CD14-positive monocyte (primary cell): ENCODE measurements around the gene PARP12. TPM values are rescaled to one million over a fixed set of nuclear protein-coding genes. Genes with fewer than 3 reads are reported as not detected.
A peak's percentile ranks its signal among the peaks of the same experiment; 100 is the strongest.

Experiments
- DNase-seq, 3 donors: peaks; one replicate each; pipeline ENCODE4 v3.0.0-alpha.2; 2011 to 2022
- H2AFZ ChIP-seq: 2 replicates; pipeline ENCODE4 v1.6.0; 2012; ENCODE audit warnings: mild to moderate bottlenecking, low read depth, low read length, inconsistent platforms; ENCODE audit not compliant: insufficient read depth, poor library complexity, severe bottlenecking
- H3K27ac ChIP-seq, 2 donors: 1 replicate in 1 of 2; 2 replicates in 1 of 2; pipeline ENCODE4 v1.5.1; 2012 to 2013; ENCODE audit warnings: low read length in 2 of 2, control low read depth in 1 of 2, inconsistent platforms in 1 of 2, low read depth in 1 of 2, mild to moderate bottlenecking in 1 of 2
- H3K27me3 ChIP-seq, 2 donors: one replicate each; pipeline versions ENCODE4 v1.6.0 to v1.6.1; 2011 to 2013; ENCODE audit warnings: low read length in 2 of 2; ENCODE audit not compliant: control insufficient read depth in 2 of 2, insufficient read depth in 2 of 2
- H3K36me3 ChIP-seq, 2 donors: replicated peaks in 1 of 2; 1 replicate in 1 of 2; 2 replicates in 1 of 2; pipeline versions ENCODE4 v1.5.1 to v1.6.1; 2012 to 2013; ENCODE audit warnings: low read length in 2 of 2, control low read depth in 1 of 2, inconsistent platforms in 1 of 2, mild to moderate bottlenecking in 1 of 2; ENCODE audit not compliant: insufficient read depth in 2 of 2, control insufficient read depth in 1 of 2
- H3K4me1 ChIP-seq, 2 donors: 1 replicate in 1 of 2; 2 replicates in 1 of 2; pipeline versions ENCODE4 v1.5.1 to v1.6.1; 2012 to 2013; ENCODE audit warnings: low read length in 2 of 2, control low read depth in 1 of 2, inconsistent platforms in 1 of 2, mild to moderate bottlenecking in 1 of 2, moderate library complexity in 1 of 2; ENCODE audit not compliant: insufficient read depth in 2 of 2, control insufficient read depth in 1 of 2
- H3K4me2 ChIP-seq: replicated peaks from 2 replicates; pipeline ENCODE3; 2012; ENCODE audit warnings: low read length, moderate library complexity, mild to moderate bottlenecking; ENCODE audit not compliant: poor library complexity, severe bottlenecking; ENCODE audit errors: extremely low read depth
- H3K4me3 ChIP-seq, 3 experiments: fragments of 200-600 bp in 1 of 3; sonication (generic) in 1 of 3; replicated peaks in 1 of 3; 1 replicate in 2 of 3; 2 replicates in 1 of 3; pipeline ENCODE4 v1.5.1; 2011 to 2013; ENCODE audit warnings: low read length in 3 of 3, mild to moderate bottlenecking in 3 of 3, control low read depth in 2 of 3, low read depth in 2 of 3, inconsistent platforms in 1 of 3, moderate library complexity in 1 of 3
- H3K79me2 ChIP-seq: 2 replicates; pipeline ENCODE4 v1.6.0; 2012; ENCODE audit warnings: mild to moderate bottlenecking, control low read depth, inconsistent platforms, low read length, moderate library complexity; ENCODE audit not compliant: insufficient read depth
- H3K9ac ChIP-seq: 2 replicates; pipeline ENCODE4 v1.6.0; 2017; ENCODE audit warnings: low read length, mild to moderate bottlenecking; ENCODE audit not compliant: insufficient read depth, poor library complexity, severe bottlenecking
- H3K9me3 ChIP-seq, 2 donors: replicated peaks in 1 of 2; 1 replicate in 1 of 2; 2 replicates in 1 of 2; pipeline versions ENCODE4 v1.5.1 to v1.6.1; 2012 to 2013; ENCODE audit warnings: low read length in 2 of 2, control low read depth in 1 of 2; ENCODE audit not compliant: control insufficient read depth in 1 of 2, insufficient read depth in 1 of 2
- H4K20me1 ChIP-seq: 2 replicates; pipeline ENCODE4 v1.6.0; 2012; ENCODE audit warnings: mild to moderate bottlenecking, low read length, control low read depth, moderate library complexity; ENCODE audit not compliant: insufficient read depth
- H3K27ac Mint-ChIP-seq, 7 donors: one replicate each; pipeline ENCODE4 v1.8.0; 2020; ENCODE audit warnings: mild to moderate bottlenecking in 7 of 7, mixed read lengths in 7 of 7, moderate library complexity in 6 of 7, inconsistent platforms in 2 of 7
- H3K27me3 Mint-ChIP-seq, 3 donors: one replicate each; pipeline ENCODE4 v1.8.0; 2021 to 2022; ENCODE audit warnings: low read depth in 3 of 3, mild to moderate bottlenecking in 3 of 3, mixed read lengths in 3 of 3, moderate library complexity in 3 of 3, inconsistent platforms in 1 of 3
- H3K36me3 Mint-ChIP-seq, 2 donors: one replicate each; pipeline ENCODE4 v1.8.0; 2020; ENCODE audit warnings: mixed read lengths in 2 of 2, inconsistent platforms in 1 of 2, mild to moderate bottlenecking in 1 of 2
- H3K4me1 Mint-ChIP-seq: one replicate; pipeline ENCODE4 v1.8.0; 2020; ENCODE audit warnings: mild to moderate bottlenecking, mixed read lengths
- H3K4me3 Mint-ChIP-seq, 2 donors: one replicate each; pipeline ENCODE4 v1.8.0; 2020; ENCODE audit warnings: mild to moderate bottlenecking in 2 of 2, mixed read lengths in 2 of 2, moderate library complexity in 1 of 2
- H3K9me3 Mint-ChIP-seq, 7 donors: one replicate each; pipeline ENCODE4 v1.8.0; 2020 to 2022; ENCODE audit warnings: mixed read lengths in 7 of 7, mild to moderate bottlenecking in 6 of 7, moderate library complexity in 6 of 7, inconsistent platforms in 2 of 7
- CTCF ChIP-seq: fragments of 200-600 bp; IDR thresholded peaks from one replicate; pipeline ENCODE4 v1.8.0; 2022; ENCODE audit warnings: antibody characterized with exemption, mild to moderate bottlenecking
- WGBS: methylation state at CpG from one replicate; pipeline ENCODE4 v1.1.5; 2013; ENCODE audit warnings: missing lambda C conversion rate; ENCODE audit not compliant: insufficient coverage; 5-methylcytosine and 5-hydroxymethylcytosine counted together
- intact Hi-C, 2 donors: fragments of 100-400 bp; cut with micrococcal nuclease; formaldehyde crosslinking; loops; one replicate each; pipeline versions ENCODE4 v1.15.0 to v1.15.1; 2023
- polyA plus RNA-seq, 3 donors: library from polyadenylated mRNA; depleted of rRNA in 1 of 3; unstranded in 2 of 3; stranded (reverse) in 1 of 3; fragments of 300-500 nt in 2 of 3; fragments of >200 nt in 1 of 3; fragmentation: Illumina TruSeq in 2 of 3; gene quantifications; 1 replicate in 2 of 3; 2 replicates in 1 of 3; pipeline ENCODE4 v1.2.3, GENCODE V29; 2012 to 2021

The PARP12 gene
- polyA plus RNA-seq, 3 donors = 16.7 to 116 (median 37.8) TPM

DNA sequence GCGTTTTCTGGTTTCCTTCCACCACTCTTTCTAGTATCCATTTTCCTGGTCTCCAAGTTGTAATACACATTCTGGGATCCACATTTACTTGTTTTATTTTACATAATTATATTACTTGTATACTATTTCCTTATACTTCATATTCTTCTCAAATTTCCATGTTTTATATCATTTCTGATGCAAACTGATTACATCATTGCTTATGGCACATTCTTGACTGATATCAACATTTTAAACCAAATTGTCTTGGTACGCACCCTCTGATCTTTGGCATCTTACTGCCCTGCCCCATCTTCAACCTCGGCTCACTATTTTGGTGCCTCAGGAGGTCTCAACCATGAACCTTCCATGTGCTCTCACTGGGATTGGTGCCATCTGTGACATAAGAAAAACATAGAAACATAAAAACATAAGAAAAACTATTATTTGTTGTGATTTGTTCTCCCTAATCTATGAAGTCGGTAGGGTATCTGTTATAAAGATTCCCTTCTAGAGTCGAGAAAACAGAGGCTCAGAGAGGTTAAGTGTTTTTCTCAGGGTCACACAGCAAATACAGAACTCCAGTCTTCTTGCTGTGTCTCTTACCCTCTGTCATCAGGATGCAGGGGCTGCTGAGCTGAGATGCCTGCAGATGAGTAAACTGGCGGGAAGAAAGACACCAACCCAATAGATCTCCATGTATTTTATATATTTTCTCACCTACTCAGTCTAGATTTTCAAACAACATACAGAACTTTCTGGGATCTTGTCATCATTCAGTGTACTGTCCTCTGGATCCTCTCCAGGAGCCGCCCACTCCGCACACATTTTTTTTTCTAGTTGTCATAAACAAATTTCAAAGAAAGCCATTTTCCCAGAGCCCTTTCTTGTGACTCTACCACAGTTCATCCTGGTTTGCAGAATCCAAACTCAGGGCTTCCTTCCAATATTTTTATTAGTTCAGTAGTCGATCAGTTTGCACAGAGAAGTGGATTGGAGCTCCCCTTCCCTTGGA, 79.5 kb downstream of the PARP12 start:
- Histone ChIP-seq H4K20me1 (peaks cover 98% of the 10 kb centered on the region), H3K27ac (no peak overlapping the region), H3K4me3 (no peak overlapping the region), H3K4me2 (no peak overlapping the region), H3K36me3 (peaks cover 28 to 89% of the 10 kb centered on the region in 2 donors), H3K9ac (no peak overlapping the region), H2AFZ (no peak overlapping the region), H3K79me2 (no peaks in the 10 kb centered on the region), H3K27me3 (no peaks in the 10 kb centered on the region), H3K9me3 (no peaks in the 10 kb centered on the region), H3K4me1 (no peaks in the 10 kb centered on the region)
- peak overlapping the region in 1 of 7 donors; percentile 69 for H3K27ac Mint-ChIP-seq
- peaks cover 58 to 90% of the 10 kb centered on the region in 2 donors for H3K36me3 Mint-ChIP-seq
- WGBS = 97% methylated on average over 5 of the region's 9 CpGs
- no peak overlapping the region for H3K4me3 Mint-ChIP-seq
- no peak for DNase-seq
- no peaks in the 10 kb centered on the region for H3K9me3 Mint-ChIP-seq
- peaks cover 0 to 4% (median 0%) of the 10 kb centered on the region in 3 donors for H3K27me3 Mint-ChIP-seq
- intact Hi-C loops = no loop called here
- H3K4me1 Mint-ChIP-seq = peaks cover 9% of the 10 kb centered on the region
- TF ChIP-seq CTCF = no peak

DNA sequence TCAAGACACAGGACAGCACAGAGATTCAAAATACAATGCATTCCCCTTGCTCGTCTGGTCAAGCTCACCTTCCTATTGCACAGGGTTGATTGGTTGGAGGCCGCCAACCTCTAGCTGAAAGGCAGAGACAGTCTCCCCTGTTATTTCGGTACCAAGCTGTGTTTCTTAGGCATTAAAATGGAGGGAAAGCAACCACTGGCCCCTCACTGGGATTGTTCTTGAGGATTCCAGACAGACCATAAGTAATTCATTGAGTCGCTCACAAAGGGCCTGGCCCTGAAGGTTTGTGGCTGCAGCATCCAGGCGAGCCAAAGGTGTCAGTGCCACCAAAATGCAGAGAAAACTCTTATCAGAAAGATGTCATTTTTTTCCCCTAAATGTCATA, 81.2 kb downstream of the PARP12 start:
- no peaks in the 10 kb centered on the region for H3K4me1 ChIP-seq
- H3K4me3 Mint-ChIP-seq = no peak overlapping the region
- no peak overlapping the region for H3K27ac Mint-ChIP-seq
- H3K4me2 ChIP-seq = no peak overlapping the region
- H3K27me3 ChIP-seq = no peaks in the 10 kb centered on the region
- H3K36me3 Mint-ChIP-seq = peaks cover 61 to 91% of the 10 kb centered on the region in 2 donors
- peaks cover 98% of the 10 kb centered on the region for H4K20me1 ChIP-seq
- H3K27ac ChIP-seq = no peak overlapping the region
- peaks cover 23 to 89% of the 10 kb centered on the region in 2 donors for H3K36me3 ChIP-seq
- TF ChIP-seq CTCF = no peak
- no peak overlapping the region for H3K4me3 ChIP-seq
- no peak for DNase-seq
- WGBS = no CpG with 5 or more reads among the region's 5 CpGs
- H3K4me1 Mint-ChIP-seq = peaks cover 9% of the 10 kb centered on the region
- no peak overlapping the region for H3K9ac ChIP-seq
- intact Hi-C loops = no loop called here
- H3K9me3 Mint-ChIP-seq = peaks cover 0 to 3% (median 0%) of the 10 kb centered on the region in 7 donors
- H2AFZ ChIP-seq = no peak overlapping the region
- peaks cover 0 to 4% (median 0%) of the 10 kb centered on the region in 3 donors for H3K27me3 Mint-ChIP-seq
- H3K79me2 ChIP-seq = no peaks in the 10 kb centered on the region
- H3K9me3 ChIP-seq = no peaks in the 10 kb centered on the region
